BLaER1 (cell line): ENCODE data around the gene LRRC2.

Experiments
- H3K27ac ChIP-seq: shearing (Covaris generic); formaldehyde crosslinking; 2 replicates; pipeline ENCODE4 v1.8.1; 2022
- H3K27me3 ChIP-seq: shearing (Covaris generic); formaldehyde crosslinking; 2 replicates; pipeline ENCODE4 v1.8.1; 2022
- H3K36me3 ChIP-seq: shearing (Covaris generic); formaldehyde crosslinking; 2 replicates; pipeline ENCODE4 v1.8.1; 2022
- H3K4me1 ChIP-seq: shearing (Covaris generic); formaldehyde crosslinking; 2 replicates; pipeline ENCODE4 v1.8.1; 2022
- H3K4me2 ChIP-seq: shearing (Covaris generic); formaldehyde crosslinking; 2 replicates; pipeline ENCODE4 v1.8.1; 2022
- H3K4me3 ChIP-seq: shearing (Covaris generic); formaldehyde crosslinking; 2 replicates; pipeline ENCODE4 v1.8.1; 2022
- H3K9ac ChIP-seq: shearing (Covaris generic); formaldehyde crosslinking; 2 replicates; pipeline ENCODE4 v1.8.1; 2022
- H3K9me3 ChIP-seq: shearing (Covaris generic); formaldehyde crosslinking; 2 replicates; pipeline ENCODE4 v1.8.1; 2022
- H4K20me1 ChIP-seq: shearing (Covaris generic); formaldehyde crosslinking; 2 replicates; pipeline ENCODE4 v1.8.1; 2022
- Cebpa-rat ChIP-seq: shearing (Covaris generic); IDR thresholded peaks from 2 replicates; pipeline ENCODE4 v1.8.1; 2022

LRRC2 gene

DNA sequence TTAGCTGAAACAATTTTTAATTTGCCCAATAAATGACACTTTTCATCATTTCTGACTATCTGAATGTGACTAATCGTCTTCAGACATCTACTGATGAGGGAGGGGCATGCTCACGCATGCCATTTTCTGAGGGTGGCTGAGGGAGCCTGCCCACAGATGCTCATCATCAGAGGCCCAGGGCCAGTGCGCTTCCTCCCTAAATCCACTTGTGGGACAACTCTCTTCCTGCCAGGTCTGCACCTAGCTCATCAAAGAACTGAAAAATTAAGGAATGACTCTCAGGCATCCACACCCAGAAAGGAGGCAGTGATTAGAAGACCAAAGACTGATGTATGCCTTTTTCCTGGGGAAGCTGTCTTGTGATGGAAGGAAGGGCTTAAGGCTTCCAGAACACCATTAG is 45.6 kb downstream of the LRRC2 start:
- H3K4me3 ChIP-seq: no peak overlapping the region
- TF ChIP-seq Cebpa-rat: no peak
- H3K27me3 ChIP-seq: no peaks in the 10 kb centered on the region
- no peak overlapping the region for H3K27ac ChIP-seq
- peaks cover 4% of the 10 kb centered on the region for H3K4me1 ChIP-seq
- H3K4me2 ChIP-seq: no peak overlapping the region
- H3K36me3 ChIP-seq: no peaks in the 10 kb centered on the region
- H3K9me3 ChIP-seq: no peaks in the 10 kb centered on the region
- H4K20me1 ChIP-seq: no peaks in the 10 kb centered on the region
- H3K9ac ChIP-seq: no peak overlapping the region

DNA sequence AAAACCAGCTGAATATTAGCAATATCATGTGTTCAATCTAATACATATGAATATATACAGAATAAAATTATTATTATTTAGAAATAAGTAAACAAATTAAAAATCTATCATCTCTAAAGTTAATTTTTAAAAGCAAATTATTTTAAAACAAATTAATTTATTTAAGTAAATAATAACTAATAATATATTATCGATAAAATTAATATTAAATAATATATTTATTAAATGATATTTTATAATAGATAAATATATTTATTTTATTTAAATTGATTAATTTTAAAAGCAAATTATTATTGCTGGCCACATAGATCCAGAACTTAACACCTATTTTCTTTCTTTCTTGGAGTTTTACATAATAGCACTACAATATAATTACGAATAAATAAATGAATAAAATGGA is 46.1 kb downstream of the LRRC2 start:
- Histone ChIP-seq H3K4me3 (no peak overlapping the region), H3K4me2 (no peak overlapping the region), H4K20me1 (no peaks in the 10 kb centered on the region), H3K27me3 (no peaks in the 10 kb centered on the region), H3K9me3 (no peaks in the 10 kb centered on the region), H3K27ac (no peak overlapping the region), H3K9ac (no peak overlapping the region), H3K36me3 (no peaks in the 10 kb centered on the region), H3K4me1 (peaks cover 4% of the 10 kb centered on the region)
- TF ChIP-seq Cebpa-rat: no peak

DNA sequence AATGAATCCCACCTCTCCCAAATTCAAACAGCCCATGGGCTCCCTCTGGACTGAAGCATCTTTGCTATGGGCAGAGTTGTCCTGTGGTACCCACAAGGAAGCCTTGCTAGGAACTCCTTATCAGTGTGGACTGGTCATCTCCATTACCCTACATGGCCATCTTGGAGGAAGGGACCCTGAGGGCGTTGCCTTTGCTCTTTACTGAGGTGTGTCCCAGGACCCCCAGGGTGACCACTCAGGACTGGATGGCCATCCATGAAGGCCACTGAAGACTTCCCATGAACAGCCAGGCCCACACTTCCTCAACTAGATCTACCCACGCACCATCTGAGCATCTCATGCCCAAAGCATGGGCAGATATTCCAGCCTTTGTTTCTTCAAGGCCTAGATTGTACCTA is 48.3 kb downstream of the LRRC2 start:
- Histone ChIP-seq H3K27me3 (no peaks in the 10 kb centered on the region), H4K20me1 (no peaks in the 10 kb centered on the region), H3K36me3 (no peaks in the 10 kb centered on the region), H3K9ac (no peak overlapping the region), H3K4me1 (no peaks in the 10 kb centered on the region), H3K27ac (no peak overlapping the region), H3K4me2 (no peak overlapping the region), H3K9me3 (no peaks in the 10 kb centered on the region), H3K4me3 (no peak overlapping the region)
- TF ChIP-seq Cebpa-rat: no peak

DNA sequence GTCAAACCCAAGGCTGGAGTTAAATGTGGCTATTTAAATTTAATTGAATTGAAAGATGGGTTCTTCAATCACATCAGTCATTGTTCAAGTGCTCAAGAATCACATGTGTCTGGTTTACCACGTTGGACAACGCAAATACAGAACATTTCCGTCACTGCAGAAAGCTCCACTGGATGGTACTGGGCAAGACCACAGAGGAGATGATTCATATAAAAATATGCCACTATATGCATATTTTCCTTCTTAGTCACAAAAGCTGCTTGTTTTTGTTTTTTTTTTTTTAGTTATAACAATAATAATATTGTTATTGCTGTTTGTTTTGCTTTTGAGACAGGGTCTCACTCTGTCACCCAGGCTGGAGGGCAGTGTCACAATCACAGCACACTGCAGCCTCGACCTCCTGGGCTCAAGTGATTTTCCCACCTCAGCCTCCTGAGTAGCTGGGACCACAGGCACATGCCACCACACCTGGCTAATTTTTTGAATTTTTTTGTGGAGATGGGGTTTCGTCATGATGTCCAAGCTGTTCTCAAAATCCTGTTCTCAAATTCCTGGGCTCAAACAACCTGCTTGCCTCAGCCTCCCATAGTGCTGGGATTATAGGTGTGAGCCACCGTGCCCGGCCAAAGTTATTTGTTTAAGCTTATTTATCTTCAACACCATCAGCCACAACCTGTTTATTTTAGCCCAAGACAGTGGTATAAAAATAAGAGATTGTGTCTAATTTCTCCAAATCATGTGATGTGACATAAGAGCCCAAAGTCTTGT is 48.9 kb downstream of the LRRC2 start:
- Histone ChIP-seq H3K36me3 (no peaks in the 10 kb centered on the region), H3K4me2 (no peak overlapping the region), H3K9ac (no peak overlapping the region)

DNA sequence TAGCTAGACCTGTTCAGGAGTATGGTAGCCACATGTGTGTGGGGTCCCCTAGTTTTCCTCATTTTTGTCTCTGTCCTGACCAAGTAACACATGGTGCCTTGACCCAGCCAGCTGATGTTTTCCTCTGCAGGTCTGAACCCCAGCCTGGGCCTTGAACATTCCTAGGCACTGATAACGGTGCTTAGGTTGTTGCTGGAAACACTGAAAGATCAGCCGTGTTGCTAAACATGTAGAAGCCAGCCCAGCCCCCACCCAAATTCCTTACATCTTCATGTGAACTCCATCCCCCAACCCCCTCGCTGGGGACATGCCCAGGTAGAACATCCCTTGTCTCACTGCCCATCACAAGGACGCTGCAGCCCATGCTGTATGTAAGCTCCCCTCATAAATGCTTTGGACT is 49.6 kb downstream of the LRRC2 start:
- H3K9me3 ChIP-seq: no peaks in the 10 kb centered on the region
- TF ChIP-seq Cebpa-rat: no peak
- H4K20me1 ChIP-seq: no peaks in the 10 kb centered on the region
- no peaks in the 10 kb centered on the region for H3K36me3 ChIP-seq
- H3K4me3 ChIP-seq: no peak overlapping the region
- H3K4me2 ChIP-seq: no peak overlapping the region
- no peak overlapping the region for H3K9ac ChIP-seq
- no peak overlapping the region for H3K27ac ChIP-seq
- H3K27me3 ChIP-seq: no peaks in the 10 kb centered on the region
- H3K4me1 ChIP-seq: no peaks in the 10 kb centered on the region

More for the DNA sequence above, 48.9 kb downstream of the LRRC2 start:
- Histone ChIP-seq H3K4me1 (no peaks in the 10 kb centered on the region), H4K20me1 (no peaks in the 10 kb centered on the region), H3K27me3 (no peaks in the 10 kb centered on the region), H3K27ac (no peak overlapping the region), H3K4me3 (no peak overlapping the region), H3K9me3 (no peaks in the 10 kb centered on the region)
- no peak for TF ChIP-seq Cebpa-rat

DNA sequence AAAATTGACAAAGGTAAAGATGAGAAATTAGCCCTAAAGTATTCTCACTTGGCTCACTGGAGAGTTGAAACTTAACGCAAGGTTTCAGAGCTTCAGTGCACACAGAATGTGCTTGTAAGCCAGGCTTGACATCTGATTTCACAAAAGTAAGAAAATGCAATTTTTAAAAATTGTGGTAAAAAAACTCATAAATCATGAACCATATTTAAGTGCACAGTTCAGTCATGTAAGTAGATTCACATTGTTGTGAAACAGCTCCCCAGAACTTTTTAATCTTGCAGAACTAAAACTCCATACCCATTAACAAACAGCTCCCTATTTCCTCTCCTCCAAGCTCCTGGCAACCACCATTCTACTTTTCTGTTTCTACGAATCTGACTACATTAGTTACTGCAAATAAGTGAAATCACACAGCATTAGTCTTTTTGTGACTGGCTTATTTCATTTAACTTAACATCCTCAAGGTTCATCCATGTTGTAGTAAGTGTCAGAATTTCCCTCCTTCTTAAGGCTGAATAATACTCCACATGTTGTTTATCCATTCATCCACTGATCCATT is 53.8 kb downstream of the LRRC2 start:
- Histone ChIP-seq H4K20me1 (no peaks in the 10 kb centered on the region), H3K4me3 (no peak overlapping the region), H3K27ac (no peak overlapping the region), H3K4me2 (no peak overlapping the region), H3K36me3 (no peaks in the 10 kb centered on the region), H3K9ac (no peak overlapping the region), H3K9me3 (no peaks in the 10 kb centered on the region), H3K4me1 (no peaks in the 10 kb centered on the region), H3K27me3 (no peaks in the 10 kb centered on the region)
- TF ChIP-seq Cebpa-rat: no peak

DNA sequence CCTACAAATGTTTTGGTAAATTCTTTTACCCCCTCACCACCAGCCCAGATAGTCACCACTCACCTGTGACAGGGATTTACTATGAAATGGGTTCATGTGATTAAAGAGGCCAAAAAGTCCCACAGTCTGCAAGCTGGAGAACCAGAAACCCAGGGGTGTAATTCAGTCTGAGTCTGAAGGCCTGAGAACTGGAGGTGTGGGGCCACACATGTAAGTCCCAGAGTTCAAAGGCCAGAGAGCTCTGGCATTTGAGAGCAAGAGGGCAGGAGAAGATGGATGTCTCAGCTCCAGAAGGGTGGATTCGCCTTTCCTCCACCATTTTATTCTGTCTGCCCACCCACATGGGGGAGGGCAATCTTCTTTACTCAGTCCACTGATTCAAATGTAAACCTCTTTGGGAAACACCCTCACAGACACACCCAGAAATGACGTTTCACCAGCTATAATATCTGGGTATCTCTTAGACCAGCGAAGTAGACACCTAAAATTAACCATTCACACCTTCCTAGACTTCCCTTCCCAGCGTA is 56.4 kb downstream of the LRRC2 start:
- Histone ChIP-seq H3K36me3 (no peaks in the 10 kb centered on the region), H3K4me1 (no peaks in the 10 kb centered on the region), H3K9ac (no peak overlapping the region), H3K27ac (no peak overlapping the region), H3K9me3 (peaks cover 8% of the 10 kb centered on the region), H3K4me3 (no peak overlapping the region), H4K20me1 (no peaks in the 10 kb centered on the region), H3K27me3 (no peaks in the 10 kb centered on the region), H3K4me2 (no peak overlapping the region)
- no peak for TF ChIP-seq Cebpa-rat

DNA sequence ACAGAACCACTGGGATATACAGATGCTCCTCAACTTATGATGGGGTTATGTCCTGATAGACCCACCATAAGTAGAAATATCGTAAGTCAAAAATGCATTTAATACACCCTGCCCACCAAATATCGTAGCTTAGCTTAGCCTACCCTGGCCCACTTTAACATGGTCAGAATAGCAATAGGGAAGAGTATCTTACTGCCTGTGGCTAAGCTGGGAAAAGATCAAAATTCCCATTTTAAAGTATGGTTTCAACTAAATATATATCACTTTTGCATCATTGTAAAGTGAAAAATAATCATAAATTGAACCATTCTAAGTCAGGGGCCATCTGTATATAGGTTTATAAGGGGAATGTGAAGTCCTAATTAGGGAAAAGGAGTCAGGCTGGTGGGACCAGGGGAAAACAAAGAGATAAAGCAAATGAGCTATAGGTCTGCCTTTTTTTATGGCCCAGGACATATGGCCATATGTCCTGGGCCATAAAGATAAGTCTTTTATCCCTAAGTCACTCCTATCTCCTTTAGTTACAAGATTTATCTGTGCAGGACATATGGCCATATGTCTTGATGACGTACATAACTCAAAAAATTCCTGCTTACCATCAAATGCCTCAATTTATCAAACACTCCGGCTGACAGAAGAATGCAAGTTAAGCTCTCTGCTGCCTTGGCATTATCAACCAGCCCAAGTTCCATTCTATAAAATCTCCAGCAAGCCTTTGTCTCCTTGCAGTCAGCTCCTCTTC is 57.1 kb downstream of the LRRC2 start:
- no peak overlapping the region for H3K4me3 ChIP-seq
- no peaks in the 10 kb centered on the region for H4K20me1 ChIP-seq
- no peak overlapping the region for H3K27ac ChIP-seq
- no peak for TF ChIP-seq Cebpa-rat
- no peaks in the 10 kb centered on the region for H3K4me1 ChIP-seq
- no peak overlapping the region for H3K4me2 ChIP-seq
- no peak overlapping the region for H3K9ac ChIP-seq
- H3K9me3 ChIP-seq: peaks cover 15% of the 10 kb centered on the region
- no peaks in the 10 kb centered on the region for H3K36me3 ChIP-seq
- no peaks in the 10 kb centered on the region for H3K27me3 ChIP-seq

DNA sequence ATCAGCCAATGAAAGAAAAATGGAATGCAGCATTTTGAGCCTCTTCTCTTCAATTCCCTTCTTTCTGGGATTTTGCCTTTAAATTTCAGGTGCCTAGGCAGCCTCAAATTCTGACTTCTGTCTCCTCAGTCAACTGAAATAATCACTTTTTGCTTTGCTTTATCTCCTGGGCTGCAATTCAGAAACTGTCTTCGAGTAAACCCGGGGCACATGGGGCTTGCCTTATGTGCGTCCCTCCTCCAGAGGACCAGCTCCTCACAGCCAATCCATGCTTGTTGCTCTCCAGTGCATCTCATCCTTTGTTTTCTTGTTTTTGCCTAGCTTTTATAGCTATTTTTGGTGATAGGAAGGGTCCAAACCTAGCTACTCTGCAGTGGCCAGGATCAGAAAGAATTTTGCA is 59.6 kb downstream of the LRRC2 start:
- Histone ChIP-seq H3K36me3 (no peaks in the 10 kb centered on the region), H3K9me3 (peaks cover 20% of the 10 kb centered on the region), H4K20me1 (no peaks in the 10 kb centered on the region), H3K27ac (no peak overlapping the region), H3K9ac (no peak overlapping the region), H3K4me3 (no peak overlapping the region), H3K27me3 (no peaks in the 10 kb centered on the region), H3K4me1 (peaks cover 9% of the 10 kb centered on the region), H3K4me2 (no peak overlapping the region)
- no peak for TF ChIP-seq Cebpa-rat

DNA sequence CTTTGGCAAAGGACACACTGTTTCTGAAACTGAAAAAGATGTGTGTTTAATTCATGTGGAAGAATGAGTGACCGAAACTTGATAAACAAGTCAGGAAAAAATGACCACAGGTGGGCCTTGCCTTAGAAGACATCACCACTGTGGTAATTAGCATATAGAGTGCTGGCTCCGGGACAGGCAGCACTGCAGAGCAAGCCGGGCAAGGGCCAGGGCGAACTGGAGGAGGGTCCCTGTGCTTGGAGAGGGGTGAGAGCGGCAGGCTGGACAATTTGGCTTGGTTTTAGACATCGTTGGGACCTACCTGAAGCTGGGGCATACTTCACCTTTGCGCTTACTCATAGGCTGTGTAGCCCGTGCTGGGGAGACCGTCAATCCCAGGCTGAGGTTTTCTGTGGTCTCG is 60.1 kb downstream of the LRRC2 start:
- peaks cover 20% of the 10 kb centered on the region for H3K9me3 ChIP-seq
- H3K4me1 ChIP-seq: peaks cover 14% of the 10 kb centered on the region
- no peak overlapping the region for H3K4me3 ChIP-seq
- H3K36me3 ChIP-seq: no peaks in the 10 kb centered on the region
- no peaks in the 10 kb centered on the region for H4K20me1 ChIP-seq
- H3K27me3 ChIP-seq: no peaks in the 10 kb centered on the region
- H3K4me2 ChIP-seq: no peak overlapping the region
- H3K27ac ChIP-seq: no peak overlapping the region
- no peak overlapping the region for H3K9ac ChIP-seq
- no peak for TF ChIP-seq Cebpa-rat
